ENCODE data around the gene MFSD11.

GRCh38 chr17:76738468-76738850, 540 bp downstream of the MFSD11 start:
- no peak for TF ChIP-seq CTCF (IDR thresholded peaks at IDR 0.05)
- TF ChIP-seq POLR2A (IDR thresholded peaks at IDR 0.05), result no peak

Data from Peyer's patch (tissue), 4 donors.